GM21717 (cell line): Measurements from ENCODE around the gene STAB1.

ENCODE experiments used
- ATAC-seq: cut with Tn5 transposase; IDR thresholded peaks from one replicate; pipeline ENCODE4 v1.9.1; 2021; ENCODE audit warnings: mild to moderate bottlenecking, moderate library complexity; ENCODE audit not compliant: unreplicated experiment

The STAB1 gene

DNA sequence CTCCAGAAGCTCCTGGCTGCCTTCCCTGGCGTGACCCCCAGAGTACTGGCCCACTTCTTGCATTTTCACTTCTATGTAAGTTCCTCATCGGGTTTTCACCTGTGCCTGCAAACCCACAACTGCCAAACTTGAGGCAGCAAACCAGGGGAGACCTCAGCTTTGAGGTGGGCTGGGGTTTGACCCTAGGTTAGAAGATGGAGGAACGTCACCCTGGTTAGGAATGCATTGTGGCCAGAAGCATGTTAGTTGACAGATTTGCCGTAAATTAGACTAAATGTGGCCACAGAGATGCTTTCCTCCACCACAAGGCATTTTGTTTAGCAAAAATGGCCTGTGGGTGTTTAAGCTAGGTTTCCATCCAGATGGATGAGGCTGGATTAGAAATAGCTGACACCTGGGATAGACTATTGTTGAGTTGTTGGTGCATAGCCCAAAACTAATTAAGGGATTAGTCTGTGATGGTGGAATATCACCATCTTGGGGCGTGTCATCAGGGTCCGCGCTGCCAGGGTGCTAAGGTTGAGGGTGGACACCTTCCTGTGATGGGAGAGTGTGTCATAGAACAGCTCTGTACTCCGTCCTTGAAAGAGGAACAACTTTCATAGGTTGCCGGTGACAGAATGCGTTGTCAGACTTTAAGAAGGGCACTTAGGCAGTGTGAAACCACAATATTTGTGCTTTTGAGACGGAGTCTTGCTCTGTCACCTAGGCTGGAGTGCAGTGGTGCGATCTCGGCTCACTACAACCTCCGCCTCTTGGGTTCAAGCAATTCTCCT lies 36.2 kb upstream of the STAB1 start:
- ATAC-seq: no peak

DNA sequence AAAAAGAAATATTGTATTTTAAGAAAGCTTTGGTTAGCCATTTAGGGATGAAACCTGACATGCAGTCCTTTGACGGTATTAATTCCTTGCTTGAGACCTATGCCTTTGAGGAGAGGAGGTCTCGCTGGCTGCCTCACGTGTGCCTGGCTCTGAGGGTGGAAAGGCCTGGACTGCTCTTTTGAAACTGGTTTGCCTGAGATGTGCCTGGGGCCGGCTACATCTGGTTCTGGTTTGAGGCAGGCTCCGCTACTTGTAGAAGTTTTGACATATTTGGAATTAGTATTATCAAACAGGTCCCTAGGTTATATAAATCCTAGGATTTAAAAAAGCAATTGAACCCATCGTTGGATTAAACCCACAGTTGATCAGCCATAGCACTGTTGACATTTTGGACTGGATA lies 33.3 kb upstream of the STAB1 start:
- ATAC-seq: no peak

DNA sequence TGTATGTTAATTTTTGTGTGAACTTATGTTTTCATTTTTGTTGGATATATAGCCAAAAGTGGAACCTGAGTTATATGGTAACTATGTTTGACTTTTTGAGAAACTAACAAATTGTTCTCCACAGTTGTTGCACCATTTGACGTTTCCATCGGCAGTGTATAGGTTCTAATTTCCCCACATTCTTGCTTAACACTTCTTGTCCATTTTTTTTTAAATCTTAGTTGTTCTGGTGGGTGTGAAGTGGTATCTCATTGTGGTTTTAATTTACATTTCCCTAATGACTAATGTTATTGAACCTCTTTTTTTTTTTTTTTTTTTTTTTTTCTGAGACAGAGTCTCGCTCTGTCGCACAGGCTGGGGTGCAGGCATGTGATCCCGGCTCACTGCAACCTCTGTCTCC lies 31.7 kb upstream of the STAB1 start:
- no peak for ATAC-seq

DNA sequence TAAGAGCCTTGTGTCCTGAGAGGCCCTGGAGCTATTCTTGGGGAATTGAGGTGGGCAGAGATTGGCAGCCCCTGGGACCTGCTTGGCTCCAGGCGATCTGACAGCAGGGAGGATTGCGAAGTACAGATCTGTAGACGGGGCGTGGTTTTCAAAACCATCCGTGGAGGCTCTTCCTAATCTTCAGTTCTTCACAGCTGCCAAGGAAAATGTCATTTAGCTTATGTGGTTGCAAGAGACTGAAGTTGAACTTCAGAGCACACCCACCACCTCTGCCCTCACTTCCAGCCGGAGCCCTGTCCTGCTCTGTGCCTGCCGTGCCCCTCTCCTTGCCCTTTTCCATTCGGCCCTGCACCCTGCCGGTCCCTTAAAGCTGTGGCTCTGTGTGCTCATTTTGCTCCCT lies 26.8 kb upstream of the STAB1 start:
- no peak for ATAC-seq

DNA sequence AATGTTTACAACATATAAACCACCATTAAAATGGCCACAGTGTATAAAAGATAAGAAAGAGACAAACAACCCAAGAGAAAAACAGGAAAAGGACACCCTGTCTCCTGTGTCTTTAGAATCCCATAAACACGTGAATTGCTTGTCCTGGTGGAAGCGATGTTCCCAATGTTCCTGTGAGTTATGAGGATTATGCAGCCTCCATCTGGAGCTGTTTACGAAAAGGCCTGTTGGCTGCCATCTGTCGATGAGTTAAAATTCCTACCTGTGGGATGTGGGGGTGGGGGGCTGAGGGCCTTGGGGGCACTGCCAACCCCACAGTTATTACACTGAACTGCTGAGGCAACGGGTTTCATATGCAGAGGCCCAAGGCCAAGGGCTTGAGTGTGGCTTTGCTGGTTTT lies 26.1 kb upstream of the STAB1 start:
- no peak for ATAC-seq

DNA sequence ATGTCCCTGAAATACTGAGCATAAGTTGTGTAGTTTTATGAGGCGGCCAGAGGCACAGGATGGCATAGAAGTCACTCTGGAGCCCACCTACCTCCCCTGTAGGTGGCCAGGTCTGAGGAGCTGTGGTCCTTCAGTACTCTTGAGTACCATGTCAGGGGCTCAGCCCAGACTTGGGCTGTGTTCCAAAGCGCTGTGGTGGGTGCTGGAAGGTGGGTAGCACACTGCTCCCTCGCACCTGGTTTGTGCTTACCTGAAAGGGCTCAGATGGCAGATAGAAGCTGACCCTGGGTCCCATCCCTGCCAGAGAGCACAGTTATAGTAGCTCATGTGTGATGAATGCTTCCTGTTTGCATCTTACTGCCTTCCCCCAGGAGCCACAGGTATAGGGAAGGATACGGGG lies 24.2 kb upstream of the STAB1 start:
- ATAC-seq: no peak

DNA sequence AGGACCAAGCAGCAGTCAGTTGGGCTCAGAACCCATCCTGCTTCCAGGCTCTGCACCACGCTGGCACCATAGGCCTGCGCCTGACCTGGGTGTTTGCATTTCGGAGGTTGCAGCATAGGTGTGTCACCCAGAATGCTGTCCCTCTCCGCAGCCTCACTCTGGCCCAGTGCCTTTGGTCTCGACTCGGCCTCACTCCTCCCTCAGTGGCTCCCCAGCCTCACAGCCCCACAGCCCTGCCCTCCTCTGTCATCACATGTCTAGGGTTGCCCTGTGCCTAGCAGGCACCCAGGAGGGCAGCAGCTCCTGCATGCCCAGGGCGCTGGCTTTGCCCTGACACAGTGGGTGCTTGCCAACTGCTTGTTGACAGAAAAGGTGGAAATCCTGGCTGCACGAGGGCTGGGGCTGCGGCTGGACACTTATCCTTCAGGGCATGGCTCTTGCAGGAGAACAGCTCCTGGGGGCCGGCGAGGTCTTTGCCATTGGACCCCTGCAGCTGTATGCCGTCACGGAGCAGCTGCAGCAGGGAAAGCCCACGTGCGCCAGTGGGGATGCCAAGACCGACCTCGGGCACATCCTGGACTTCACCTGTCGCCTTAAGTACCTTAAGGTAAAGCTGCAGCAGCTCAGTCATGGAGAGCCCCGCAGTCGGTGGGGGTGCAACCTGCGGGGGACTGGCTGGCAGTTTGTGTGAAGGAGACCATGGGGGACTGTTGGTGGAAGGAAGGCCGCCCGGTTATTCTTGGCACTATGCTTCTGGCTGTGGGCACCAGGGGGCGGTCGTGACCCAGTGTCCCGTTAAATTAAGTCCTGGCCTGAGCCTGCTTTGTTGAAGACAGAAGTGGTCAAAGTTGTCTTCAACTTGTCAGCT lies 23.5 kb upstream of the STAB1 start:
- no peak for ATAC-seq

DNA sequence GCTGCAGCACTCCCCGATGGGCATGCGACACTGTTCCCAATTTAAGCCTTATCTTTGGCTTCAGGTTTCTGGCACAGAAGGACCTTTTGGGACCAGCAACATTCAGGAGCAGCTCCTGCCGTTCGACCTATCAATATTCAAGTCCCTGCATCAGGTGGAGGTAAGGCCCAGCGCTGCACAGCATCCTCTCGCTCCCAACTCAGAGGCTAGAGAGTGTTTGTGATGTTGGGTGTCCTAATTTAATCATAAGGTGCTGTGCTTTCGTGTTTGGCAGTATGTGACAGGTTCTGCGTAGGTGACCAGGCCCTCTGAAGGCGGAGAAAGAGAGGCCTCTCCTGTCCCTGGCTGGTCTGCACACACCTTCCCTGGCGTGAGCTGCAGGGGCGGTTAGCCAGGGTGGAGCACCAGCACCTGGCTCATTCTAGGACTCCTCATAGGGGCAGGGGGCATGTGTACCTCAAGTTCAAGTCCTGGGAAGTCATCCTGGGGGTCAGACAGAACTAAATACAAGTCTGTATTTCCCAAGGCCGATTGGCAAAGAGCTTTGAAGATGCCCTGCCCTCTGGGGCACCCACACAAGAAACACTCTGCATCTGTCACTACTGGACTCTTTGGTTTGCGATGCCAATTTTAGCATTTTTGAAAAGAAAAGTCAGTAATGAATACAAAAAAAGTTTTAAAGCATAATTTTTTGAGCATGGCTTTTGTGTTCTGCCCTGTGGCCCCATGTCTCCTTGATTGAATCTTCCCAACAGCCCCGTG lies 22.7 kb upstream of the STAB1 start:
- ATAC-seq: no peak

DNA sequence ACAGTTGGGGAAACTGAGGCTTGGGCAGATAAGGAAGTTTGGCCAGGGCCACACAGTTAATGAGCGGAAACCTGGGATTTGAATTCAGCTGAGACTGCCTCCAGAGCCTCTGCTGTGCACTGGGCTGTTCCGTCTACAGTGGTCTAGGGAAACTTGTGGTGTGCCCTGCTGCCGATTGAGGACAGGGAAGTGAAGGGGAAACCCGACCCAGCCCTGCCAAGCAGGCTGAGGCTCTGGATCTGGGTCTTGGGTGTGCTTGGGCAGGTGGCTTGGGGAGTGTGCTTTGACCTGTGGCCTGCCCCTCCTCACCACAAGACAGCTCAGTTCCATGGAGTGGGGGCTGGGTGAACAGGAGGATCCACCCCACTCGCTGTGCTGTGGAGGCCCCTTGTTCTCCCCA lies 22.1 kb upstream of the STAB1 start:
- no peak for ATAC-seq

DNA sequence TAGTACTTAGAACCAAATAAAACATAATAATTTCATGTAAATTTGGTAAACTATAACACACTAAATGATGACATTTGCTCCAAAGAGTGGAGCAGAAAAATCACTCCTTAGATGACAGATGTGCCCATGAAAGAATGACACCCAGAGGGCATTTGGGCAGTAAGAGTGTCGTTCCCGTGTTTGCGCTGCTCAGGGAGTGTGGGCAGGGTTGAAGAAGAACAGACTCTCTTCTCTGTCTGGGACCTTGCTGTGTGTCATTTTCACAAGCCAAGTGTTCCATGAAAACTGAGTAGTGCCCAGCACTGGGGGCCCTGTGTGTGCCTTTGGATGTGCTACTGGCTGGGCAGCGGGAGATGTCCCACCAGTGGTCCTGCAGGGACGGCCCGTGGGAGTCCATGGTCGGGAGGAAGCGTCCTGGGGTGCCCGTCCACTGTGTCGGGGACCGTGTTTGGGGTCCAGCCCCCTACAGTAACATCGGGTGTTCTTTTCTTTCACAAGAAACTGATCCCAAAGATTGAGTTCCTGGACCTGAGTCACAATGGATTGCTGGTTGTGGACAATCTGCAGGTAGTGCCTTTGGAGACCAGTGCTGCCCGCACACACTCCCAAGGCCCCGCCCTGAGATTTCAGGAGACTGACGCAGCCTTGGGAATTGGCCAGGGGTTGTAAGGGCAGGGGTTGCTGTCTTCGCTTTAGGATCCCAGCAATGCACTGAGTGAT lies 17.9 kb upstream of the STAB1 start:
- ATAC-seq: no peak

DNA sequence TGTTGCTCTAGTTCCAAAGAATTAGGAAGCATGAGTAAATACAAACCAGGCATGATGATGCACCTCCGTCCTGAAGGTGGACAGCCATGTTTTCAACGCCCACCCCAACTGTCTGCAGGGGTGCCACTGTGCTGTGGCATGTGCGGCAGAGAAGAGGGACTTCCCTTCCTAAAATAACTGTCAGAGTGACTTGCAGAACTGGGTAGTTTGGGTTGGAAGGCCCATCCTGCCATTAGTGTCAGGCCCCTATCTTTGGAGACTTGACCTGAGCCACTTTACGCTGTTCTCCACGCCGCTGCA lies 17.4 kb upstream of the STAB1 start:
- ATAC-seq: no peak

DNA sequence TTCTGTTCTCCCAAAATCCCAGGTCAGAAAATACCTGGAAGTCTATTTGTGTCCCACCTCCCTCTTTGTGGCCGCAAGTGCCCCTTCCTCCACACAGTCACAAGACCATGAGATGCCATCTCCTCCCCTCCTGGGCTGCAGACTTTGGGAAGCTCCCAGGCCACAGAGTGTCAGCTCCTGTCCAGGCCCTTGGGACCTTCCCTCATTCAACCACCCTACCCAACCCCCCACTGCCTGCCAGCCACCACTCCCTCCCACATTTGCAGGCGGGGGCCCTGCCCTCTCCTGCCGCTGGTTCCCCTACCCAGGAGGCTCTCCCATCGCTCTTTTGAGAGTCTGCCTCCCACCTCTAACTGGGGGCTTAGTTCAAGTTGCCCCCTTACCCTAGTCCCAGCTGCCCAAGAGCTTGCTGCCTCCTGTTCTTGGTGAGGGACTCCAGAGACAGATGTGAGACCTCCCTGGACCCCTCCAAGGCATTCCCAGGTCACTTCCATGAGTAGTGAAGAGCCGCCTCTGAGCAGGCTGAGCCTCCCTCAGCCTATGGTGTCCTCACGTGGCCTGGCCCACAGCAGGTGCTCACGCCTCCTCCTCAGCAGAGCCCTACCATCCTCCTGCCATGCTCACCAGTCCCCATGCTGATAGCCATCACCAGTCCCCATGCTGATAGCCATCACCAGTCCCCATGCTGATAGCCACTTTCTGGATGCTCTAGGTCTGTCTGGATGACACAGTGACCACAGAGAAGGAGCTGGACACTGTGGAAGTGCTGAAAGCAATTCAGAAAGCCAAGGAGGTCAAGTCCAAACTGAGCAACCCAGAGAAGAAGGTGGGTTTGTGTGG lies 15.9 kb upstream of the STAB1 start:
- no peak for ATAC-seq

DNA sequence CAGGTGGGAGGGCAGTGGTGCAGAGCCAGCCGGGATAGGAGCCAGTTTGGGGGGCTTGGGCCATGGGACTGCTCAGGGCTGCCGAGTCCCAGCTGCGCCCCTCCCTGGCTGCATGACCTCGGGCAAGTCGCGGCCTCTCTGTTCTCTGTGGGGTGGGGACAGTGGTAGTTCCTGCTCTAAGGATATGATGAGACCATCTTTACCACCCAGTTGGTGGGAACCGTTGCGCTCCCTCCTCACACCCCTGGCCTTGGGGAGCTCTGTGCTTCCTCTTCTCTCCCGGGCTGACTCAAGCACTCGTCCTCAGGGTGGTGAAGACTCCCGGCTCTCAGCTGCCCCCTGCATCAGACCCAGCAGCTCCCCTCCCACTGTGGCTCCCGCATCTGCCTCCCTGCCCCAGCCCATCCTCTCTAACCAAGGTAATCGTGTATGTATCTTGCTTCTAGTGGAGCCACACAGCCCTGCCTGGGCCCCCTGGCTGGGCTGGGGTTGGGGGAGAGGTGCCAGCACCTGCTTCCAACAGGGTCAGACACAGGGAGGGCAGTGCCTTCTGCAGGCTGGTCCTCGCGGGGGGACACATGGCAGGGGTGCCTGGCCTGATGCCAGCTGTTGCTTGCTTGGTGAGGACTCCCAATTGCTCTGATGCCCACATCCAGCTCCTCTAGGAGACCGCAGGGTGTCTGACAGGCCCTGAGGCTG lies 15.1 kb upstream of the STAB1 start:
- no peak for ATAC-seq

DNA sequence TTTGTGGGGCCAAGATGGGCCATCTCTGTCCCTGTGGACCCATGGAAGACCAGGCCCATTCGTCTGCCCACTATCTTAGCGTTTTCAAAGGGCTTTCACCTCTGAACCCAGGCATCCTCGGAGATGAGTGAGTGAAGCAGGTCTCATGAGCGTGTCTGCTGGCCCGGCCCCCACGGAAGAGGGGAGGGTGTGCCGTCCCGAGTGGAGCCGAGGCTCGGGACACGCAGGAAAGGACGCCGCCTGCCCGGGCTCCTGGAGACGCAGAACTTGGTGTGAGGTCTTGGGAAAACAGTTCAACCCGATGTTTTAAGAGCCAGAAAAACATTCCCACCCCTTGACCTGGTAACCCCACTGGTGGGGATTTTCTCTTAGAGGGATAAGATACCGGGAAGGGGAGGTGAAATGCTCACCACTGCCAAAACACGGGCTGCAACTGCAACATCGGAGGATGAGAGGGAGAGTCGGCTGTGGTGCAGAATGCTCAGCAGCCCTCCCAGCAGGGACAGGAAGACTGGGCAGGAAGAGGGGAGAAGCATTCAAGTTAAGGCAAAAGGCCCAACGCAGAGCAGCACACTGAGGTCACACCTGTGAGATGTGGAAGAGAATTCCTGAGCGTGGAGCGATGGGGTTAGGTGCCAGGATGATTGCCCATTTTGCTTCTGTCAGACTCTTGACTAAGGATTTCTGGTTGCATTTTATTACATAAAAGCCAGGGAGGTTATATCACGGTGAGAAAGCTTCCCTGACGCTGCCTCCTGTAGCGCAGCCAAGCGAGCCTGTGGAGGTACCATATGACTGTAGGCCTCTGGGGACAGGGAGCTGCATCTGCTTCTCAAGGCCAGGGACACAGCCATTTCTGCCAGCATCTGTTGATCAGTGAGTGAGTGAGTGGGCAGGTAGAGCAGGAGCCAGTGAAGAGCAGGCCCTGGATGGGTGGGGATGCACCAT lies 14.1 kb upstream of the STAB1 start:
- ATAC-seq: no peak

DNA sequence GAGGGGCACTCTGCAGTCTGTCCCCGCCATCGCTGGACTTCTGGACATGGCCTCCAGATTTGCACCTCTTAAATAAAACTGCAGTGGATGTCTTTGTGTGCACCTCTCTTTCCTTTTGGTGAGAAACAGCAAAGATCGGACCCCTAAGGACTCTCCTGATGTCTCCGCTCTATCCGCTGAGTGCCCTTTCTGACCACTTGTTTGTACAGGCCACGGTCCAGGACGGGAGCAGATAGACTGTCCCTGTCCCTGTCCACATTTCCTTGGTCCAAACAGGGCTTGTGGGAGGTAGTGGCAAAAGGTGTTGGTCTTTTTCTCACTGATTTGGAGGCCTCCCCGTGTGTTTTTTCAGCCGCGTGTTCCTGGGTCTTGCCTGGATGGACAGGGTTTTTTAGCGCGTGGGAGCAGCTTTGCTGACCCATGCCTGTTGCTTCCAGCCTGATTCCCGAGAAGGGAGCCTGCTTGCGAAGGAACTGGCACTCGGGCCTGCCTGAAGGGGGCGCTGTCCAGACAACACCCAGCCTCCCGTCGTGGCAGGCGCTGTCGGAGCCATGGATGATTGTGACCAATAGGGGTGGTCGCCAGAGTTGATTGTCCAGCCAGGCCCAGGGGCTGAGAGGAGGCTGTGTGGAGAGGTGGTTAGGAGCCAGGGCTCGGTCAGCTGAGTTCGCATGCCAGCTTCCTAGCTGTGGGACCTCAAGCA lies 13.2 kb upstream of the STAB1 start:
- ATAC-seq: no peak

DNA sequence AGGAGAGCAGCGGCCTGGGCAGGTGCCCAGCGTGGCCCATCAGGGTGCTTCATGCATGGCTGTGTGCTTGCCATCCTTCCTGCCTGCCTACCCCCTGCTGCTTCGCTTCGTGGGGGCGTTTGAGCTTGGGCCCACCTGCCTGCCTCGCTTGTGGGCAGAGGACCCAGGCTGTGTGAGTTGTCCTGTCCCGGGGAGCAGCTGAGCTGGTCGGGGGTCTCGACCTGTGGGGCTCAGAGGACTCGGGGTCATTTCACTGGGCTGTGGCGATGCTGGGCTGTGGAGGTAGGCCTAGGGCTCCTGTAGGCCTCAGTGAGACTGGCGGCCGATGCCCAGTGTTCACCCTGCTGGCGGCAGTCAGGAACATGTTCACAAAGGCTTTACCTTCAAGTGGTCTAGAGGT lies 12.1 kb upstream of the STAB1 start:
- ATAC-seq: no peak

DNA sequence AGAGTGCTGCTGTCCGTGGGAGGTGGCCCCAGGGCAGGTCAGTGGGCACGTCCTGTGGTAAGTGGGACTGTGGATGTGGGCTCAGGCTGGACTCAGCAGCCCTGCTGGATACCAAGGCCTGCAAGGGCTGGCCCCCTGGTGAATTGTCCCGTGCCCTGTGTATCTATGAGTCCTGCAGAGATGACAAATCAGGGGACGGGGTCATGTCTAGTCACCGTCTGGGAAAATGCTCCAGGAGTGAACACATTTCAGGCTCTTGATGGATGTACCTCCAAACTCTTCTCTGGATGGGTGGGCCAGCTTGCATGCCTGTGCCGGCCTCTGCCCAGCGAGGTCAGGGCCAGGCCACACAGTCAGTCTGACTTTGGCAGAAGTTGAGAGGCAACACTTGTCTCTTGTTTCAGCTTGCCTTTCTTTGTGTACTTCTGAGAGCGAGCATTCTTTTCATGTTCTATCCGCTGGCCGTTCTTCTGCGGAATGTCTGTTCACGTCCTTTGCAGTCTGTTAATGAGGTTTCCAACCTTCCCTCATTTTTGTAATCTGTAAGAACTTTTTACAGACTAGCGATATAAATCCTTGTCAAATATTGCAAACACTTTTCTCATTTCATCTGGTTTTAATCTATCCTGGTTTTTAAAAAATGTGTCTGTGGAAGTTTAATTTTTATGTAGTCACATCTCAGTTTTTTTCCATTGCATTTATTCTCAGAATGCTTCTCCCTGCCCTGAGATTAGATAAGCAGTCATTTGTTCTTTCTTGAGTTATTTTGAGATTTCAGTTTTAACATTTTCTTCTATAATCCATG lies 11.4 kb upstream of the STAB1 start:
- ATAC-seq: no peak
